DOHH2 (cell line): ENCODE data around the gene CDKAL1.

Experiments used
- H3F3A ChIP-seq: fragments of 200-600 bp; sonication (generic), shearing (Covaris generic); 2 replicates; pipeline ENCODE4 v1.6.0; 2016; ENCODE audit warnings: antibody characterized with exemption, mild to moderate bottlenecking; ENCODE audit not compliant: control insufficient read depth, insufficient read depth
- H3K27ac ChIP-seq: fragments of 200-600 bp; sonication (generic); 2 replicates; pipeline ENCODE4 v1.5.1; 2014; ENCODE audit warnings: low read depth, mild to moderate bottlenecking, low read length, moderate library complexity
- H3K27me3 ChIP-seq: fragments of 200-600 bp; sonication (generic); 2 replicates; pipeline ENCODE4 v1.6.1; 2014; ENCODE audit warnings: mild to moderate bottlenecking, low read length, mixed read lengths; ENCODE audit not compliant: control insufficient read depth
- H3K36me3 ChIP-seq: fragments of 200-600 bp; sonication (generic); 2 replicates; pipeline ENCODE4 v1.6.1; 2014; ENCODE audit warnings: mild to moderate bottlenecking, low read length, moderate library complexity, mixed read lengths; ENCODE audit not compliant: control insufficient read depth
- H3K4me1 ChIP-seq: fragments of 200-600 bp; sonication (generic); 2 replicates; pipeline ENCODE4 v1.6.1; 2014; ENCODE audit warnings: mild to moderate bottlenecking, low read length, mixed read lengths; ENCODE audit not compliant: control insufficient read depth
- H3K4me2 ChIP-seq: fragments of 200-600 bp; sonication (generic); 2 replicates; pipeline ENCODE4 v1.6.0; 2014; ENCODE audit warnings: mild to moderate bottlenecking, low read length, moderate library complexity
- H3K4me3 ChIP-seq: fragments of 200-600 bp; sonication (generic); 2 replicates; pipeline ENCODE4 v1.5.1; 2014; ENCODE audit warnings: mild to moderate bottlenecking, low read length, mixed read lengths
- H3K79me2 ChIP-seq: fragments of 200-600 bp; sonication (generic); 2 replicates; pipeline ENCODE4 v1.6.1; 2014; ENCODE audit warnings: mild to moderate bottlenecking, low read length, mixed read lengths; ENCODE audit not compliant: control insufficient read depth
- H3K9me2 ChIP-seq: fragments of 200-600 bp; sonication (generic); replicated peaks from 2 replicates; pipeline ENCODE4 v1.6.1; 2014; ENCODE audit warnings: mild to moderate bottlenecking, low read length, mixed read lengths; ENCODE audit not compliant: control insufficient read depth
- H3K9me3 ChIP-seq: fragments of 200-600 bp; sonication (generic); 2 replicates; pipeline ENCODE4 v1.6.1; 2014; ENCODE audit warnings: antibody characterized with exemption, low read length, mixed read lengths; ENCODE audit not compliant: control insufficient read depth, insufficient read depth
- H4K20me1 ChIP-seq: fragments of 200-600 bp; sonication (generic); 2 replicates; pipeline ENCODE4 v1.6.0; 2014; ENCODE audit warnings: low read depth, mild to moderate bottlenecking, antibody characterized with exemption, low read length, moderate library complexity; ENCODE audit not compliant: control insufficient read depth, insufficient read depth
- CTCF ChIP-seq: fragments of 200-600 bp; sonication (generic); IDR thresholded peaks from one replicate; pipeline ENCODE4 v1.5.1; 2014; ENCODE audit warnings: antibody characterized with exemption, mild to moderate bottlenecking, low read depth, low read length; ENCODE audit not compliant: poor library complexity, severe bottlenecking
- EZH2phosphoT487 ChIP-seq: fragments of 200-600 bp; sonication (generic); IDR thresholded peaks from 2 replicates; pipeline ENCODE4 v1.6.1; 2017; ENCODE audit warnings: borderline replicate concordance, mild to moderate bottlenecking, antibody characterized with exemption, low read length, moderate library complexity, mixed read lengths

Gene CDKAL1

GRCh38 chr6:20566109-20566508, 31.9 kb downstream of the CDKAL1 start:
- peaks cover 9% of the 10 kb centered on the region; the same call in 1 of the 2 replicates for H3F3A ChIP-seq
- peaks cover 15% of the 10 kb centered on the region for H3K4me1 ChIP-seq
- no peak for TF ChIP-seq CTCF
- TF ChIP-seq EZH2phosphoT487, result no peak
- peaks cover 16% of the 10 kb centered on the region for H3K79me2 ChIP-seq
- H3K9me2 ChIP-seq, result no peaks in the 10 kb centered on the region
- no peaks in the 10 kb centered on the region; the same call in 1 of the 2 replicates for H3K36me3 ChIP-seq
- H3K4me3 ChIP-seq, result no peak overlapping the region
- H4K20me1 ChIP-seq, result peaks cover 3% of the 10 kb centered on the region; the same call in 1 of the 2 replicates
- no peak overlapping the region for H3K4me2 ChIP-seq
- H3K27ac ChIP-seq, result no peak overlapping the region
- no peaks in the 10 kb centered on the region for H3K27me3 ChIP-seq
- no peaks in the 10 kb centered on the region for H3K9me3 ChIP-seq

- Histone ChIP-seq H3K9me3 (no peaks in the 10 kb centered on the region), H3K4me1 (peaks cover 15% of the 10 kb centered on the region), H3K4me2 (no peak overlapping the region), H3K9me2 (no peaks in the 10 kb centered on the region), H3K4me3 (no peak overlapping the region), H3K27me3 (no peaks in the 10 kb centered on the region), H3K79me2 (peaks cover 16% of the 10 kb centered on the region), H3K36me3 (peaks cover 9% of the 10 kb centered on the region), H3F3A (peaks cover 3% of the 10 kb centered on the region; the same call in 1 of the 2 replicates), H3K27ac (no peak overlapping the region), H4K20me1 (peaks cover 3% of the 10 kb centered on the region; the same call in 1 of the 2 replicates)
- no peak for TF ChIP-seq CTCF
- no peak for TF ChIP-seq EZH2phosphoT487
These were observed 34.8 kb downstream of the CDKAL1 start for GRCh38 chr6:20569000-20569610.

- peaks cover 16% of the 10 kb centered on the region for H3K36me3 ChIP-seq
- H3K4me2 ChIP-seq, result no peak overlapping the region
- no peaks in the 10 kb centered on the region for H3K9me2 ChIP-seq
- H3K27ac ChIP-seq, result no peak overlapping the region
- H3K27me3 ChIP-seq, result no peaks in the 10 kb centered on the region
- no peaks in the 10 kb centered on the region for H4K20me1 ChIP-seq
- no peak overlapping the region for H3K4me3 ChIP-seq
- peaks cover 7% of the 10 kb centered on the region for H3K79me2 ChIP-seq
- TF ChIP-seq EZH2phosphoT487 (no peak), CTCF (no peak)
- no peaks in the 10 kb centered on the region for H3F3A ChIP-seq
- H3K4me1 ChIP-seq, result no peaks in the 10 kb centered on the region
- H3K9me3 ChIP-seq, result no peaks in the 10 kb centered on the region
These were observed 37.0 kb downstream of the CDKAL1 start for GRCh38 chr6:20571261-20571660.
